ENCODE results near the gene UBL3.

The UBL3 gene, protein sequence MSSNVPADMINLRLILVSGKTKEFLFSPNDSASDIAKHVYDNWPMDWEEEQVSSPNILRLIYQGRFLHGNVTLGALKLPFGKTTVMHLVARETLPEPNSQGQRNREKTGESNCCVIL

DNA sequence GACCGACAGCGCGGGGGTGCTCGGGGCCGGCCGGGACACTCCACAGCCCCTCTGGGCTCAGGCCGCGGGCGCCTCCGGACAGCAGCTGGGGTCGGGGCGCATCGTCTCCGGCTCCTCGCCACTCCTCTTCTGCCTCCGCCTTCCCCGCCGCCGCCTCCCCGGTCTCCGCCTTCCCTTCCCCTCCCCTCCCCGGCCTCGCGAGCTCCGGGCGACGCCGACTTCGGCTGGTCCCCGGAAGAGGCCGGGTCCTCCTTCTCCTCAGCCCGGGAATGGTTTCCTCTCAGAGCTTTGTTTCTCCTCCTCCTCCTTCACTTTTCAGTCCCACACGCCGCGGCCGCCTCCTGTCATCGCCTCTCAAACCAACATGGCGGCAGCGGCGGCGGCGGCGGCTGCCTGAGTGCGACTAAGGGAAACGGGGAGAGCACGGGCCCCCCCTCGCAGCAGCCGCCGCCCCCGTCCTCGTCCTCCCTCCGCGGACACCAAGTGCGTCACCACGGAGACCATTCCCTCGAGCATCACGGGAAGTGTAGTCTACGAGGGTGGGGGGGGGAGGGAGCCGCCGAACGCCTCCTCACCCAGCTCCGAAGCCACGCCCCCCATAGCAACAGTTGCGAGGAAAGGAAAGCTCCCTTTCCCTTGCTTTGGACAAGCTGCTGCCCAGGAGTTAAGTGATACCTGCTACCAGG, at the start of gene UBL3:
TSS of gene UBL3 (minus strand) at position 405 of the 686 bp plus-strand sequence. CDS start 1,079 bp downstream, outside the sequence.
- DNase-seq = peak; percentile 99

DNA sequence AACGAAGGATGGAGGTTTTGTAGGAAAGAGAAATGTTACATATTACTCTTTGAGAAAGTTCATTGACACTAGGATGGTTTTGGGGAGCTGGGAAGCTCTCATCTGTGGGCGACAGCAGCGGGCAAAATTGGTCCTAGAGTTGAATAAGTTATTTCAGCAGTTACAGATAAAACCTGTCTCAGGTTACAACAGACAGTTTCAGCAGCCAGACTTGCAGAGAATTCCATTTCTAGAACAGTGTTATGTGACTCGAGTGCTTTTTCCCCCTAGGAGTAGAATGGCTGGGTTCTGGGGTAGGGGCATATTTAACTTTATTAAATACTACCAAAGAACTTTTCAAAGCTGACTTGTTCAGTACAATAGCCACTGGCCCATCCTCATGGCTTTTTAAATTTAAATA, 46.7 kb upstream of the UBL3 start:
- DNase-seq = no peak

DNA sequence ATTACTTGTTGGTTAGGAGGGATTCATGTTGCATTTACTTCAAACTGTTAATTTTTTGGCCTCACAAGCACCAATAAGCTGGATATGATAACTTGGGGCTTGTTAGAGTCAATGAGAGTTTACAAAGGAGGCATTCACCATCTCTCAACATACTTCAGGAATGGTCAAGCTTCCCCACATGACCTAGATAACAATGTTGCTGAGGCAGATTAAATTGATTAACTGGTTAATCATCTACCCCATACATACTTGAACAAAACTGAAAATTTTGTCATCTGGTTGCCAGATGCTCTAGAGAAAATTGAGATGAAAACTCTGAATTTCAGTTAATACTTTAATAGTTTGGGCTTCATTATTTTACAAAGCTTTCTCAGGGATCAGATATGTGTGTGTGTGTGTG, 43.0 kb upstream of the UBL3 start:
- DNase-seq = no peak

DNA sequence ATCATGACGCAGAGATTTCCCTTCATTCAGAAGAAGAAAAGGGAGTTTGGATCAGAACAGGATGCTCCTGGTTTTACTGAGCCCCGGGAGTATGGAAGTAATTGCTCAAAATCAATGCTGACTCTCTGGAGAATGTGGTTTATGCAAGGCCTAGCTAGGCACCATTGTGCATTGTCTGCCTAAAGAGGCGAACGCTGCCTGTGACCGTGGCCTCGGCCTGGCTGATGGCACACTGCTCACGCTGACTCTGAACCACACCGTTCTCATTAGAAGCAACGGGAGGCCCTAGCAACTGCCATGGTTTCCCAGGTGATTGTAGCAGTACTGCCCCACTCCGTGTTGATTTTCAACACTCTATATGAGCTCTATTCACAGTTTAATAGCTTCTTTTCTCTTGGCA, 41.7 kb upstream of the UBL3 start:
- DNase-seq = no peak

DNA sequence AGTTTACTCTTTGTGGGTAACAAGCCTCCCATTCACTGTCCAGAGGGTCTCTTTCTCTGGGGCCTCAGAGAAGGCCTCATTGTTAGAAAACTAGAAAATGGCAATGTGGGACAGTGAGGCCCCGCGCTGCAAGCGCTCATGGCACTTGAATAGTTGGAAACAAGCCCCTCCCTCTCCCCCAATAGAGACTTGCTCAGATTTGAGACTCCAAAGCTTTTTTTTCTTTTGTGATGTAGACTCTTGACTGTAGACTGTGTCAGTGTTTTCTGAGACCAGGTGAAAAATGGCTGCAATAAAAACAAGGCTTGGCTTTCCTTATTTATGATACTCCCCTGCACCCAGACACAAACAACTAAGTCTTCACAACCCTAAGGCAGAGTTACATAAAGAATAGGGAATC, 38.7 kb upstream of the UBL3 start:
- no peak for DNase-seq

DNA sequence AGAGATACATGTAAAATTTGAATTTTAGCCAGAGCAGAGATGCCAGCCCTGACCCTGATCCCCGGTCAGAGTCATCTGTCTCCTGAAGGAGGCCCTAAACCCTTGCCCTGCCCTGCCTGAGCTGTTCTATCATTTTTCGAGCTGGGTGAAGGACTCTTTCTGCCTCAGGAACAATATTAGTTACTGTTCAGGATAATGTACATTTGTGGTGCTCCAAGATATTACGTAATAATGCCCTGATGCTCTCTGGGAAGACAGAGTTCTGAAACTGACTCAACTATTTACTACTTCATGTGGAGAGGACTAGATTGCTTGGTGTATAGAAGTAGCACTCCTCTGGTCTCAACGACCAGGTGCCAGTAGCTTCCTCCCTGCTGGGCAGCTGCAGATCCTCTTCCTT, 37.9 kb upstream of the UBL3 start:
- DNase-seq = no peak

DNA sequence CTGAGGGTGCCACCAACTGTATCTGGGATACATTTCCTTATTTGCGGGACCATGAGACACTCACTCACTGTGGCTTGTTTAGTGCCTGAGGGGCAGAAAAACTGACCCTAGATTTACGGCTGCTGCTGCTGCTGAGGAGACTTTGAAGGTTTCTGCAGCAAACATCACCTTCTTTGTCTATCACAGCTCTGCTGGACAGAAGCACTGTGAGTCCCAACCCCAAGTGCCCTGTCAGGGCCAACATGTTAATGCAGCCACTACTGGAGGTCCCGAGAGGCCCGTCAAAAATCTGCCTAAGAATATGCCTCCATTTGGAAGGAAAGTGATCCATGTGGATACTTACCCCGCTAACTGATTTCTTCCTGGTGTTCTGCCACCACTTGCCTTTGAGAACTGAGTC, 37.3 kb upstream of the UBL3 start:
- DNase-seq = no peak

DNA sequence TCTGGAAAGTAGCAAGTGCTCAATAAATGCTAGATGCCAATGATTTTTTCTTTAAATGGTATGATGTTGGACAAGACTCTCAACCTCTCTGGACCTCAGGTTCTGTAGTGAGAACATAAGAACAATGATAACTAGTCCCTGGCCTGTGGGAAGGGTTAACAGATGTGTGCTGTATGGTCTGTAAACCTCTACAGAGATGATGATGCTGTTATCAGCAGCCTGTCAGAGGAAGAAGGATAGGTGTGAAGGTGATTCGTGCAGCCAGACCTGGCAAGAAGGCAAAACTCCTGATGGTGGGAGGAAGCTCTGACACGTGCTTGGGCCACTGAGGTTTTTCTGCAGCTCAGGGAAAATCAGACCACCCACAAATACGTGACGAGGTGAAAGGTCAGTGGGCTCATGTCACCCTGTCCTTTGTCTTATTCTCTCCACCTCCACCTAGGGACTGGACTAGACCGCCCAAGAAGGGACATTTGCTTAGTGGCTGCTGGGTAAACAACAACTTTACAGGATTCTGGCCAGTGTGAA, 36.7 kb upstream of the UBL3 start:
- DNase-seq = no peak

DNA sequence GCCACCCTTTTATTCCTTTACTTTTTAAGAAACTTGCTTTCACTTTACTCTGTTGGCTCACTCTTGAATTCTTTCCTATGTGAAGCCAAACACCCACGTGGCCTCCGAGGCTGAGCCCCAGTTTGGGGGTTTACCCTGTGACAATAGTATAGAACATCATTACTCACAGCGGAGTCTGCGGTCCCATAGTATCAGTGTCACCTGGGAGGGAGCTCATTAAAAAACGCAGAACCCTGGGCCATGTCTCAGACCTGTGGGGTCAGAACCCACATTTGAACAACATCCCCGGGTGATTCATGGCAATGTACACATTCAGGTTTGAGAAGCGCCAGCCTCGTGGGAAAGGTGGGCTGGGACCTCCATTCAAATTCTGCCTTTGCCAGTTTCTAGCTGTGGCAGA, 36.0 kb upstream of the UBL3 start:
- DNase-seq = no peak

DNA sequence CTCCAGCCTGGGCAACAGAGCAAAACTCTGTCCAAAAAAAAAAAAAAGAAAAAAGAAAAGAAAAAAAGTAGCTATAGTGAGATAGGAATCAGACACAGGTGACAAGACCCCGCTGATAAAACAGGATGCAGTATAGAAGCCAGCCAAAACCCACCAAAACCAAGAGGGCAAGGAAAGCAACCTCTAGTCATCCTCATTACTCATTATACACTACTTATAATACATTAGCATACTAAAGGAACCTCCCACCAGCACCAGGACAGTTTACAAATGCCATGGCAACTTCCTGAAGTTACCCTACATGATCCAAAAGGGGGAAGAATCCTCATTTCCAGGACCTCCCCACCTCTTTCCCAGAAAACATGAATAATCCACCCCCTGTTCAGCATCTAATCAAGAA, 35.6 kb upstream of the UBL3 start:
- DNase-seq = no peak

DNA sequence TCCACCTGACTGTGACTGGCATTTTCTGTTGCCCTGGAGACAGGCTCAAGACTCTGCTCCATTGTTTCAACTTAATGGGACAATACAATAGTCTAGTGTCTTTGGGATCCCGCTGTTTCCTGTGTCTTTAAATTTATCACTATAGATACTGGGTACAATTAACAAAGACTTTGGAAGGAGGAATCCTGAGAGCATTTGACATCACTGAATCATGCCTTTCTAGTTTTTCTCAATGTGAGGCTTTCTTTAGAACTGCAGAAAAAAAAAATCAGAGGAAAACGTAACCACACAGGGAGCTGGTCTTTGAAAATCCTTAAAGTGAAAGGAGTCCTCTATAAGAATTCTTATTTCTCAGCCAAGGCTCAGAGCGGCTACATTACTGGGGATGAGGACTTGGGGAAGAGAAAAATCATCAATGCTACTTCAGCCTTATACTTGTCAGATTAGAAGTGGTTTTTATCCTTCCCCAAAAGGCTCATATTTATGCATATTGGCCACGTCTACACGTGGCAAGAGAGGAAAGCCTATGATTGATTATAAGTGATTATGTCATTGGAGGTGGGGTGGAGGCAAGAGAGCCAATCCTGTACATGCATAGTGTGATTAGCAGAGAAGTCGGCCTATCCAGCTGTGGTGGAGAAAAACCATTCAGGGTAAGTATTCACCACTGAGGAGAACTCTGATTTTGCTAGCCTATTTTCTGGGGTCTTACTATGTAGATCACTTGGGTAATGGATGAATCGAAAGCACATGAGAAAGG, 34.4 kb upstream of the UBL3 start:
- no peak for DNase-seq

DNA sequence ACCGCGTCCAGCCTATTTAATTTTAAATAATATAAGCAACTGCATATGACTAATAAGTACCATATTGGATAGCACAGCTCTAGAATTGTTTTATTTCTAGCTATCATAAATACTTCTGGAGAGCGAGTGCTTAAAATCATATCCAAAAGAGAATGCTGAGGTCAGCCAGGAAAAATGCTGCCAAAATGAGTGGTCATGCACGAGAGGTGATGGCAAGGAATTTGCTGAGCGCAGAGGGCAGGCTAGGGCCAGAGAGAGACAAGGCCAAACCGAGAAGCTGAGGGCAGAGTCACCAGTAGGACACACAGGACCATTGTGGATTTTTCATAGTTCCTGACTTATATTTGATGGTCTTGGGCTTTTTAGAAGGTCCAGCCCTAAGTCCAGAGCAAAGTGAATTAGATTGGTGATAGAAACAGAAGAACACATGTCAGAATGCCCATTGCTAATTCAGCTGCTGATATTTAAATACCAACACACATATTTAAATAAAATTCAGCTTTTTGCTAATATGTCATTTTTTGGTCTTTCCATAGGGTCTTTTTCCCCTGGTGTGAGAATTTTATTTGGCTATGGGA, 33.6 kb upstream of the UBL3 start:
- no peak for DNase-seq

DNA sequence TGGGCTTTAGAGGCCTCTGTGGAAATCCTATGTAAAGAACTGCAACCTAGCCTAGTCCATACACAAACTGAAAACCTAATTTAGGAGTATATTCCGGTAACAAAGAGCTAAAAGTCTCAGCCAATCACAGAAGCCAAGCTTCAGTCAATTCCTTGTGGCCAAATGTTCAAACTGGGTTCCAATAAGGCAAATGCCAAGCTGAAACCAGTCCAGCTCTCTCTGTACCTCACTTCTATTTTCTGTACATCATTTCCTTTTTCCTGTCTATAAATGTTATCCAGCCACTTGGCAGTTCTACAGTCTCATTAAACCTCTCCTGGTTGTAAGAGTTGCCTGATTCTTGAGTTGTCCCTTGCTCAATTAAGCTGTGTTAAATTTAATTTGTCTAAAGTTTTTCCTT, 31.7 kb upstream of the UBL3 start:
- DNase-seq = no peak

DNA sequence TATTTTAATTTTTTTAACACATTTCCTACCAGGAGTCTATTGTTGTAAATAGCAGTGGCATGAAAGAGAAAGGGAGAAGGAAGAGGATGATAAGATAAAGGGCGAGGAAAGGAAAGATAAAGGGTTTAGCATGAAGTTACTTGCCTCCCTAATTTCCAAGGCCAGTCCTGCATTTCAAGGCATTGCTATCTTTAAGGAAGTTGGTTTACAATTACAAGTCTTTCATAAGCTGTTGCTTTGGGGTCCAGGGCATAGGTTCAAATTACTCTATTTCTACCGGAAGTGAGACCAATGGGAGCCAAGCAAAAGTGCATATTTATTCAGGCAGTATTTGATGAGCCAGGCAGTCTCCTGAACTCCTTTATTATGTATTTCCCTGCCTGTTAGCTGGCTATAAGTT, 27.7 kb upstream of the UBL3 start:
- no peak for DNase-seq

DNA sequence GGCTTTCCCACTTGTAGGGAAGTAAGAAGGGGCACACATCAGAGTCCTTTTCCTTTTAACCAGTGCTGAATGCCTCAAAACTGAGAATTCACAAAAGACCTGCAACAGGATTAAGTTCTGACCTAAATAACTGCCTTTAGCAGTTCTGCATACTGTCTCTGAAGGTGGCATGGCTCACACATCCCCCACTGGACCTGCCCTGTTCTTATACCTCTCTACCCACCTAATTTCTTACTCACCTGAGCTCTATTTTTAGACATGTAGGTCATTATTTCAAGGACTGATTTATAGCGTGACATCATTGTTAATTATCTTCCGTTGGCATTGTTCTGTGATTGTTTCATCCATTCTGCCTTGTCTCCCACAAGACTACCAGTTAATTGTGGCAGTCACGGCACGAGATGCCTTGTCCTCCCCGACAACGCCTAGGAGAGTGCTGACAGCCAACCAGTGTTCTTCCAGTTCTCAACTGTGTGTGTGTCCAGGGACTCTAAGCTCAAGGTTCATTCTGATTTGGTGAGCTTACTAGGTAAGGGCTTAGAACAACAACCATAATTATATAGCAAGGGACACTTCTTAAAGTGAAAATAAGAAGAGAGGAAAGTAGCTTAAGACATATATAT, 27.1 kb upstream of the UBL3 start:
- DNase-seq = no peak

DNA sequence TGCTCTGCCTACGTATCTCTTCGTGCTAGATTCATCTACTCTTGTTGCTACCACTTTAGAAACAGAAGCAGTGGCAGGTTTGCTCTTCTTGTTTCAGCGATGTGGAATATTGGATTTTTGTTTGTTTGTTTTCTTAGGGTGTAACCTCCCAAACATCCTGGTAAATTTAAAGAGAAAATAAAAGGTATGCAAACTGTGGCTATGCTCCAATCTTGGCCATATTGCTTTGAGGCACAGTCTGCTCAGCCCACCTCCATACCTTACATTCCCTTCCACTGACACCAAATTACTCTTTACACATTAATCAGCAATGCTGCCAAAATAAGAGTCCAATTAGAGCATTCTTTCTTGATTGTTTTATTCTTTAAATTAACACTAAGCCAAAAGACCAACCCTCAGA, 25.2 kb upstream of the UBL3 start:
- DNase-seq = no peak

DNA sequence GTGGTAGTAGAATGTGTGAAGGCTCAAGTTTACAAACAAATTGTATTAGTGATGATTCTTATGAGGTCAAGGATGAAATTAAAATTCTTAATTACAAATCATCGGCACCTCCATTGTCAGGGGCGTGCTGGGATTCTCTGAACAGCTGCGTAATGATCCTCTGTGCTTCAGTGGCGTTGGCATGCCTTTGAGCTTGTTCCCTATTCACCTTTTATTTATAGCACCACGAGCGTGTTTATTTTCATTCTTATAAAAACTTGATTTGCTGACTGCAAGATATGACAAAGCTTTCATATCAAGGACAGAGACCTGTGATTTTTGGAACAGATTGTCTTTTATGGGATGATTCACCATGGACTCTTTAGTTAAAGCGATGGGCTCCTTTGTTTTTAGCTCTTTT, 18.2 kb upstream of the UBL3 start:
- DNase-seq = no peak

DNA sequence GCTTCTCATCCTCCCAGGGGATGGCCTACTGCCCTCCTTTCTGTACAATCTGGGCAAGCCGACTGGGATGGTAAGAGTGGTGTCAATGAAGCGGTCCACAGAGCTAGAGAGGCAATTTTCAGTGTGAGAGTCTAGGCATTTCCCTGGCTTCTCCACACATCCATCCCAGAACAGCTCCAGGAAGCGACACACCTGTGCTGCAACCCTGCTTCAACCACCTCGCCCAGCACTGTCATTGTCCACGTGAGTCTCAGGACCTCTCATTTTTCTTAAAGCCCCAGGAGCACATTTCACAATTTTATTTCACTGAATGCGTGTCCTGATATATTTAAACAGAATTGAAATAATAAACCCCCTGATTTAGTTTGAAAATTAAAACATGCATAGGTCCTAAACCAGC, 15.5 kb upstream of the UBL3 start:
- no peak for DNase-seq

DNA sequence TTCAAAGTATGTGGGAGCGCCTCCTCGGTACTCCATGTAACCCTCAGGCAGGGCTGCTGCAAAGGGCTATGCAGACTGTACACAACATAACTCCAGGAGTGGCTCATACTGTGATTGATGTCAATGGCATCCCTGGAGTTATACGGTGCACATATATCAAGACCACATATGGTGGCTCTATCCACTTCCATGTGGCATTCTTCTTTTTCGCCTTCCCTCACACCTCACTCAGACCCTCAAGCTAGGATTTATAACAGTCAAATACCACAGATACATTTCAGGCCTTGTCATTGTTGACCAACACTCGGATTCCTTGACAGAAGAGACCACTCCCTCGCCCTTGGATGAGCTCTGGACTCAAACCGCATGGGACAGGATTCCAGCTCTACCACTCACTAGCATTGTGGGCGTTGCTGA, 11.3 kb upstream of the UBL3 start:
- DNase-seq = no peak

DNA sequence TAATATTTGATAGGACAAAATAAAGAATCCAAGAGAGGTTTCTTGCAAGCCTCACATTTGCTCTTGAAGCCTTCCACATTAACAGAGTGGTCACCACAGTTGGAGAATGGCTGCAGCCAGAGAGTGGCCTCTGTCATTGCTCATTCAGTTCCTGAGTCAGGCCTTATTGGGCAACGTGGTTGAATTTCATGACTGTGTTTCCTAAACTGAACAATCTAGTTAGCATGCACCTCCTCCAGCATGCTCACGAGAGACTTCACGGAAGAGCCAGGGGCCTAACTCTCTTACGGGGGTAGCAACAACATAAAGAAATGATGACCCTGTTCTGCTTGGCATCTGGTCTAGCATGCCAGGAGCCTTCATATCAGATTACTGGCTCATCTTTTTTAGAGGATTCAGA, 9.6 kb upstream of the UBL3 start:
- no peak for DNase-seq

DNA sequence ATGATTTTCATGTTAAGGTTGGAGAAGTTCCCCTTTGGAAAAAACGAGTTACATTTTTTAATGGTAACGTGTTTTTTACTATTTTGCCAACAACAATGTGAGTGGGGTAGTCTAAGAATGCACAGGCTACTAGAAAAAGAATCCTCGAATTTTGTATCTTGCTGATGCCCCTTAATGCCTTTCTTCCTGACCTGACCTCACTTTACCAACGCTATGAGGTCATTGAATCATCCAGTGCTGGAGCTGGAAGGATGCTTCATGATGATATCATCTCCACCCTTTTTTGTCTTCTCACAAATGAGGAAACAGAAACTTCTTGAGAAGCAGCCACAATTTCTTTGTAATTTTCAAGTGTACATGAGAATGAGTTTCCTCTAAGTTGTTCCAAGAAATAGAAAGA, 8.2 kb upstream of the UBL3 start:
- no peak for DNase-seq

DNA sequence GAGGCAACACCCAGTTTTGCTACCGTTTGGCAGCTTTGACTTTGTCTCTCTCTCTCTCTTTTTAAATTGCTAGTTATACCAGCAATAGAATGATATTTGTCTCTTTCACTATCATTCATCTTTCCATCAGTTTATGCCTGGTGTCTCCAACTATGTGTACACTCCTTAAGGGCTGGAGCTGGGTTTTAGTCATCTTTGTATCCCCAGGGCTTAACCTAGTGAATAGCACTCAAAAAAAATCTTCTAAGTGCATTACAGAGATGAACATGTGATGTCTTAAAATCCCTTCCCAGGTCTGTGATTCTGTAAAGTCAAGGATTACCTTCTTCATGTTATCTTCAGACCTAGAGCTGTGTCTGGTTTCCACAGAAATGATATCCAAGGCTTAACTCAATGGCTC, 7.8 kb upstream of the UBL3 start:
- DNase-seq = no peak

DNA sequence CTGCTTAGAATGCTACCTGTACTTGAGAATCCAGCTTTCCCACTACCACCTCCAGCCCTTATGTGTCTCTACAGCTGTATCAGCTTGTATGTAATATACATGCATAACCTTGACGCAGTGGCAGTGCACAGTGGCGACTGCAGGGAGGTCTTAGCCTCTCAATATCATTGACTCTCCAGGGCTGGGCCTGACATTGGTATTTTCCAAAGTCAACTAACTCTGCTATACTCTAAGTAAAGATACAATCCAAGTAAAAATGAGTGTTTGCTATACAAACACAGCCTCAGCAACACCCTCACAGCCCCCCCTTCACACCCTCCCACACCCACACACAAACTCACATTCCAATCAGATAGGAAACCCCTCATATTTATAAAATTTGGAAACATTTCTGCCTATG, 6.7 kb upstream of the UBL3 start:
- no peak for DNase-seq

DNA sequence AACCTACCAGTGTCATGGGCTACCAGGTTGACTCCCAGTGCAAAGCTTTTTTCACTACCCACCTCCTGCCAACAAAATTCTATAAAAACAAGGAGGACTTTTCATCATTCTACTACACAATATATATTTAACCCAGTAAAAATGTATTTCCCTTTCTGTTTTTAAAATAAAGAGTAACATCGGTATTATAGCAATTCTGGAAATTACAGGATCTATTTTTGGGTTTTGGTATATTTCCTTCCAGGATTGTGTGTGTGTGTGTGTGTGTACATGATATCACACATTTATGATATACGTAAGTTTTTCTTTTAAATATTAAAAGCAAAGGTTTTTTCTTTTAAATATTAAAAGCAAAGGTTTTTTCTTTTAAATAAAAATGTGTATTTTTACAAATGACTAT, 6.0 kb upstream of the UBL3 start:
- DNase-seq = no peak
